Raji (cell line): ENCODE data around the gene PBOV1.

Source experiments
- POLR2A ChIP-seq: IDR thresholded peaks from 2 replicates; pipeline ENCODE4 v1.6.1; 2011; ENCODE audit warnings: low read depth, low read length, control low read depth; ENCODE audit not compliant: insufficient read depth

The PBOV1 gene

GRCh38 chr6:138218449-138218848 lies at the start of gene PBOV1:
Gene PBOV1 (minus strand): TSS chr6:138218491. CDS start chr6:138218395, 96 bp downstream.
- no peak for TF ChIP-seq POLR2A

- TF ChIP-seq POLR2A, result no peak
Observed at GRCh38 chr6:138266095-138266494, 47.8 kb upstream of the PBOV1 start.

DNA sequence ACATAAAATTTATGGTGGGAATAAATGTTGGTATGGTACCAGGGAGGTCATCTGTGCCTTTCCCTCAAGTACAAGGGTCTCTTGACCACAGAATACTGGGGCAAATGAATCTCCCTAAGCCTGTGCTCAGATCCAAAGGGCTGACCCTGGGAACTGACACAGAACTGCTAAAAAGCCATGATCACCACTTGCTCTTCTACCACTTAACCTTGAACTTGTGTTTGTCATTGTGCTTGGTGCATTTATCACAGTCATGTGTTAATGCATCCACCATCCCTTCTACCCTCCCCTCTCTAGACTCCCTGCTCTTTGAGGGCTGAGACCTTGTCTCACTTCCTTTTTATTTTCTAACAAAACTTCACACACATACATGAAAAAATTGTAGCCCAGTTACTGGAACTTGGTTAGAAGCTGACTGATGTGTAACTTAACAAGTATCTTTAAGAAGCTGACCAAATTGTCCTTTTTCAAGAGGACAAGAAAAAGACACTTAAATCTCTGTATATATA lies 46.1 kb upstream of the PBOV1 start:
- no peak for TF ChIP-seq POLR2A

- TF ChIP-seq POLR2A, result no peak
Observed at GRCh38 chr6:138263963-138264362, 45.7 kb upstream of the PBOV1 start.

- no peak for TF ChIP-seq POLR2A
Observed at GRCh38 chr6:138261116-138261780, 43.0 kb upstream of the PBOV1 start.

GRCh38 chr6:138258991-138259390 lies 40.7 kb upstream of the PBOV1 start:
- no peak for TF ChIP-seq POLR2A

GRCh38 chr6:138258197-138258596 lies 39.9 kb upstream of the PBOV1 start:
- TF ChIP-seq POLR2A, result no peak

- TF ChIP-seq POLR2A, result no peak
Observed at GRCh38 chr6:138257638-138258040, 39.3 kb upstream of the PBOV1 start.

DNA sequence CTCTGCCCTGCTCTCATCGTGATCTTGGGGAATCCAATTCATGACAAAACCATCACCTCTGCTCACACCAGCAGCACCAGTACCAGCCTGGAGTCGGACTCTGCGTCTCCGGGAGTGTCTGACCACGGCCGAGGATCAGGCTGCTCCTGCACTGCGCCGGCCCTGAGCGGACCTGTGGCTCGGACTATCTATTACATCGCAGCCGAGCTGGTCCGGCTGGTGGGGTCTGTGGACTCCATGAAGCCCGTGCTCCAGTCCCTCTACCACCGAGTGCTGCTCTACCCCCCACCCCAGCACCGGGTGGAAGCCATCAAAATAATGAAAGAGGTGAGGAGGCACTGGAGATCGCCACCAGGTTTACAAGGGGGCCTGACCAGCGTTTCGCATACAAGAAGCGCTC lies 37.2 kb upstream of the PBOV1 start:
- no peak for TF ChIP-seq POLR2A

DNA sequence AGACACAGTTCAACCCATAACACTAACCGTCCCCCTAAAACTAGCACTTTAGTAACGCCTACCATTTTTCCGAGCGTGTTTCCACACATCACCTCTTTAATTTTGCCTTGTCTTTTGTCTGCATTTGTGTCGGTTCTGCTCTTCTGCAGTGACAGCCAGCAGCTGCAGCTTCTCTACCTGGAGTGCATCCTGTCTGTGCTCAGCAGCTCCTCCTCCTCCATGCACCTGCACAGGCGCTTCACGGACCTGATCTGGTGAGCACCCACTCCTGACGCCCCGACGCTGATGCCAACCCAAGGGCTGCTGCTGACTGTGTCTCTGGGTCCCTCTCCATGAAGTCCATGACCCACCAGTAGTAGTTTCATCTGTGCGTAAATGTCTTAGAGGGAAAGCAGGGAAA lies 35.4 kb upstream of the PBOV1 start:
- no peak for TF ChIP-seq POLR2A

- no peak for TF ChIP-seq POLR2A
Observed at GRCh38 chr6:138250513-138251247, 32.4 kb upstream of the PBOV1 start.

GRCh38 chr6:138250053-138250452 lies 31.8 kb upstream of the PBOV1 start:
- TF ChIP-seq POLR2A, result no peak

- no peak for TF ChIP-seq POLR2A
Observed at GRCh38 chr6:138248878-138249277, 30.6 kb upstream of the PBOV1 start.

GRCh38 chr6:138248011-138248410 lies 29.7 kb upstream of the PBOV1 start:
- no peak for TF ChIP-seq POLR2A

DNA sequence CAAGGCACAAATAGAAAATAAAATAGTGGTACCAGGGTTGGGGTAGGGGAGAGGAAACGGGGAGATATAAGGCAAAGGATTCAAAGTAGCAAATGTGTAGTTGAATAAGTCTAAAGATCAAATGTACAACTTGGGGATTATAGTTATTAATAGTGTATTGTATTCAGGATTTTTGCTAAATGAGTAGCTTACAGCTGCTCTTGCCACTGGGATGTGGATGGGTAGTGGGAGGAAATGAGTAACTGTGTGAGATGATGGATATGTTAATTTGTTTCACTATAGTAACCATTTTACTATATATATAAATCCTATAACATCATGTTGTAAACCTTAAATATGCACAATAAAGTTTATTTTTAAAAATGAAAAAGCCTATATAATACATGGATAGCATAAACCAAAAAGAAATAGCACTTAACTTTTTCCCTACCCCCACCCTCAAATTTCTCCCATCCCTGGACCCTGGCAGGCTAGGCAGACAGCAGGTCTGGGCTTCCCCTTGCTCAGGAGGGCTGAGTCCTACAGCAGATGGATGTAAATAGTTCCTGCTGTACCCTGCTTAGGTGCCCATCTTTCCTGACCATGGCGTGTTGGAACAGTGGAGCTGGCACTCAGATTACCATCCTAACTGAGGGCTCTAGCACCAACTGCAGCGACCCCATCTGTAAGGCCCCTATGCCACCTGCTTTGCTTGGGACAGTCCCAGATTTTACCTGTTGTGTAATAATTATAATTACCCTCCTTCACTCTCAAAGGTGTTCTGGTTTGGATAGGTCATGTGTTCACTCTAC lies 28.6 kb upstream of the PBOV1 start:
- no peak for TF ChIP-seq POLR2A

GRCh38 chr6:138245751-138246150 lies 27.5 kb upstream of the PBOV1 start:
- TF ChIP-seq POLR2A, result no peak
